ENCODE results near the gene DNHD1. TPM values are rescaled to one million over a fixed set of nuclear protein-coding genes. Genes with fewer than 3 reads are reported as not detected.

DNHD1 gene
- total and polyA plus RNA-seq, 2 of the 13 experiments (the other 11 are each of a cell fraction or from before 2014, with no cell fraction given) = 2.7 to 9.3 TPM

DNA sequence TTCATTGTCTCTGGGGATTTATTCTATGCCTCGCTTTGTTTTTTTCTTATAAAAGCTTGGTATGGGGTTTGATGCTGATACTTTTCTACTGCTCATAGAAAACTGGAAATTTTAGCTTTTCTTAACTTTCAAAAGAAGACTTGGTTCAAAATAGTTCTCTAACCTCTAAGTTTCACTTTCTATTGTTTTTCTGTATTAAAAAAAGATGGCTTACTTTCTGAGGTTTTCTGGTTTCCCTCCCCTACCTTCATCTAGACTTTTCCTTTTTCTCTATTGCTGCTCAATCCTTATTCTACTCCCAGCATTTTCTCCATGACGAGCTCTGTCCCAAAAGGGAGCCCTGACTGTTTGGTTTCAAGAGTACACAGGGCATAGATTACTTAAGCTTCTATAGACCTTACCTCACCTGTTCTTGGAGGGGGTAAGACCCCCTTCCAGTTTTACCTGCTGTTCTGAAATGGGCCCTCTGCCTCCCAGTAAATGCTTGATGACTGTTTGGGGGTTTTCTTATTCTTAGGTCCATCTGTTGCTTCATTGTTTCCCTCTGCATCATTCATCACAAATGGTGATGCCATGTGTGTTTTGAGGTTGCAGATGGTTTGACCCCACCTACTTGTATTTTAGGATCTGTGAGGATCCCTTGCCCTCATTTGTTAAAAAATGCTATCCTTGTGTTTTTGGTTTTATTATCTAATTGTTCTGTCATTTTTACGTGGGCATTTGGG, 29.5 kb downstream of the DNHD1 start (continued):
- TF ChIP-seq TFDP1 (CRISPR knock-in tag; IDR thresholded peaks at IDR 0.05; ENCODE audit: borderline replicate concordance) (no peak), RFX3 (CRISPR knock-in tag; IDR thresholded peaks at IDR 0.05) (no peak), ZNF33A (CRISPR knock-in tag; IDR thresholded peaks at IDR 0.05; ENCODE audit: borderline replicate concordance) (no peak), SALL1 (CRISPR knock-in tag; IDR thresholded peaks at IDR 0.05) (no peak), ZNF557 (CRISPR knock-in tag; IDR thresholded peaks at IDR 0.05) (no peak), ZSCAN9 (CRISPR knock-in tag; IDR thresholded peaks at IDR 0.05; ENCODE audit: borderline replicate concordance) (no peak), ZNF674 (CRISPR knock-in tag; IDR thresholded peaks at IDR 0.05; ENCODE audit: low read depth) (no peak), ZNF776 (CRISPR knock-in tag; IDR thresholded peaks at IDR 0.05) (no peak), MTA1 (CRISPR knock-in tag; IDR thresholded peaks at IDR 0.05; ENCODE audit: borderline replicate concordance) (no peak)
- TF ChIP-seq, protein P1, sequence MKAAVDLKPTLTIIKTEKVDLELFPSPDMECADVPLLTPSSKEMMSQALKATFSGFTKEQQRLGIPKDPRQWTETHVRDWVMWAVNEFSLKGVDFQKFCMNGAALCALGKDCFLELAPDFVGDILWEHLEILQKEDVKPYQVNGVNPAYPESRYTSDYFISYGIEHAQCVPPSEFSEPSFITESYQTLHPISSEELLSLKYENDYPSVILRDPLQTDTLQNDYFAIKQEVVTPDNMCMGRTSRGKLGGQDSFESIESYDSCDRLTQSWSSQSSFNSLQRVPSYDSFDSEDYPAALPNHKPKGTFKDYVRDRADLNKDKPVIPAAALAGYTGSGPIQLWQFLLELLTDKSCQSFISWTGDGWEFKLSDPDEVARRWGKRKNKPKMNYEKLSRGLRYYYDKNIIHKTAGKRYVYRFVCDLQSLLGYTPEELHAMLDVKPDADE (CRISPR knock-in tag; IDR thresholded peaks at IDR 0.05) = no peak

DNA sequence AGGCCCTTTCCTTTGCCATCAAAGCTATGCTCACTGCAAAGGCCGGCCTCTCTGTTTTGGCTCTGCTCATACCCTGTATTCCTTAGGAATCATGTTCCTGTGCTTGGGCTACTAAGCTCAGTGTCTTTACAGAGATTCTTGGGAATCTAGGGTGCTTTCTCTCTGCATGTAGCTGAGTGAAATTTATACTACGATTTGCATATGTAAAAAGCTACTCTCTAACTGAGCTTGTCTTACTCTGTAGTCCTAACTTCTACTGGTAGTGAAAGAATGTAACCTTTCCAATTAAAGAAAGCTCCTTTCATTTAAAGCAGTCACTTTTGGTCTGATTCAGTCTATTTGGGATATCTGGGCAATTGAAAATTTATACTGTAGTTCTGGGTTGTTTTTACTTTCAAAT, 32.2 kb downstream of the DNHD1 start:
- CTCF ChIA-PET (ENCODE audit: low intra/inter-chr PET ratio, low total read pairs) = interaction anchor here (1.3 kb wide), 1 partner anchor 139 kb away, joined by 3 read pairs; no protein-coding TSS in a partner anchor
- H3K36me3 ChIP-seq (replicated peaks in 1 of 2; ENCODE audit: control insufficient read depth in 1 of 2, insufficient read depth in 2 of 2, low read length in 2 of 2) = no peaks in the 10 kb centered on the region; a peak in 2 of 5 replicates
- POLR2A ChIA-PET = no interaction called here
- intact Hi-C loops (cut with micrococcal nuclease; ENCODE audit: unreplicated experiment) (no loop called here), in situ Hi-C loops (cut with HindIII; ENCODE audit: extremely low pct_ligation_motif_present, low pct_unique_long_range_greater_than_20kb) (no loop called here)
- no peak overlapping the region for H3K4me3 ChIP-seq (replicated peaks in 1 of 3; ENCODE audit: insufficient read depth in 1 of 3, low read depth in 2 of 3, low read length in 3 of 3)
- no peak overlapping the region for H3K4me2 ChIP-seq (ENCODE audit: low read depth, low read length)
- no peak for FAIRE-seq
- no peak for DNase-seq (ENCODE audit: low spot score)
- no peaks in the 10 kb centered on the region for H3K9me3 ChIP-seq (ENCODE audit: low read length)
- no peak overlapping the region for H2AFZ ChIP-seq (ENCODE audit: low read length)
- ATAC-seq = no peak
- H3K9ac ChIP-seq (ENCODE audit: insufficient read depth, low read depth, low read length) = no peak overlapping the region
- BruUV-seq (replicated peaks) = no TSS peak
- 74% methylated on average over 2 of the region's 2 CpGs for WGBS (ENCODE audit: low lambda C conversion rate)
- H3K27me3 ChIP-seq (ENCODE audit: control insufficient read depth in 1 of 2, insufficient read depth in 2 of 2, low read length in 2 of 2) = no peaks in the 10 kb centered on the region
- no peak overlapping the region for H3K27ac ChIP-seq (ENCODE audit: extremely low read length, insufficient read depth, low read length)
- H3K79me2 ChIP-seq (ENCODE audit: insufficient read depth, low read length) = no peaks in the 10 kb centered on the region
- peaks cover 4% of the 10 kb centered on the region; the same call in 1 of the 2 replicates for H4K20me1 ChIP-seq (ENCODE audit: insufficient read depth, low read length)
- H3K4me1 ChIP-seq (ENCODE audit: insufficient read depth, low read length) = no peaks in the 10 kb centered on the region
- TF ChIP-seq TIGD3 (CRISPR knock-in tag; IDR thresholded peaks at IDR 0.05; ENCODE audit: borderline replicate concordance) (no peak), MYNN (CRISPR knock-in tag; IDR thresholded peaks at IDR 0.05; ENCODE audit: low read depth) (no peak), THAP11 (CRISPR knock-in tag; IDR thresholded peaks at IDR 0.05) (no peak), ELK4 (CRISPR knock-in tag; IDR thresholded peaks at IDR 0.05; ENCODE audit: borderline replicate concordance) (no peak)
- TF ChIP-seq, protein P2, sequence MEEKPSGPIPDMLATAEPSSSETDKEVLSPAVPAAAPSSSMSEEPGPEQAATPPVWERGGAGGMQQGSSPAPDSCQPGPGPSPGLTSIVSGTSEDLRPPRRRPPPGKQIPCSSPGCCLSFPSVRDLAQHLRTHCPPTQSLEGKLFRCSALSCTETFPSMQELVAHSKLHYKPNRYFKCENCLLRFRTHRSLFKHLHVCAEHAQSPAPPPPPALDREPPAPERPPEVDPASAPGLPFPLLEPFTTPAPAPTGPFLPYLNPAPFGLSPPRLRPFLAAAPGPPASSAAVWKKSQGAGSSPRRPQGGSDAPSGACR (CRISPR knock-in tag; IDR thresholded peaks at IDR 0.05) = no peak

All from HepG2 (cell line).